ENCODE measurements around the gene TCAP.

- TF ChIP-seq CTCF (conservative IDR thresholded peaks at IDR 0.05 in 1 of 2, IDR thresholded peaks at IDR 0.05 in 1 of 2; ENCODE audit: low read depth in 1 of 2, low read length in 2 of 2) (no peak), EZH2 (IDR thresholded peaks at IDR 0.05; ENCODE audit: low read length, missing control alignments) (no peak)
These were observed 5.6 kb downstream of the TCAP start for GRCh38 chr17:39670746-39671145.

All from fibroblast of lung (primary cell).